CD4-positive, alpha-beta T cell treated with Interleukin-6 at 100 ng/mL for 8 hours (primary cell): ENCODE results near the gene PPP2R3B.
"Not testable (repeated sequence)": the region's sequence is repeated elsewhere in the genome, so short reads cannot be mapped to it uniquely, and the experiment has no call there.

Source experiments
- DNase-seq: peaks from one replicate; pipeline ENCODE4 v3.0.0-alpha.2; 2020; ENCODE audit warnings: mixed read lengths, low spot score

The PPP2R3B gene

DNA sequence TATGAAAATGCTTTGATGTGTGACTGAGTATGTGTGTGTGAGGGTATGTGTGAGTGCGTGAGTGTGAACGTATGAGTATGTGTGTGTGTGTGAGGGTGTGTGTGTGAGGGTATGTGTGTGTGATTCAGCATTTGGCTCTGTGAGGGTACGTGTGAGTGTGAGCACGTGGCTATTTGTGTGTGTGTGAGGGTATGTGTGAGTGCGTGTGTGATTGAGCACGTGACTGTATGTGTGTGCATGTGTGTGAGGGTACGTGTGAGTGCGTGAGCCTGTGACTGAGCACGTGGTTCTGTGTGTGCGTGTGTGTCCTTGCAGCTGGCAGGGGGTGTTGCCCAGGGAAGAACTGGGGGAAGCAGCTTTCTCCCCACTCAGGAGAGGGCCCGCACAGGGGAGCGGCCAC, 16.1 kb upstream of the PPP2R3B start:
- DNase-seq, result no peak

DNA sequence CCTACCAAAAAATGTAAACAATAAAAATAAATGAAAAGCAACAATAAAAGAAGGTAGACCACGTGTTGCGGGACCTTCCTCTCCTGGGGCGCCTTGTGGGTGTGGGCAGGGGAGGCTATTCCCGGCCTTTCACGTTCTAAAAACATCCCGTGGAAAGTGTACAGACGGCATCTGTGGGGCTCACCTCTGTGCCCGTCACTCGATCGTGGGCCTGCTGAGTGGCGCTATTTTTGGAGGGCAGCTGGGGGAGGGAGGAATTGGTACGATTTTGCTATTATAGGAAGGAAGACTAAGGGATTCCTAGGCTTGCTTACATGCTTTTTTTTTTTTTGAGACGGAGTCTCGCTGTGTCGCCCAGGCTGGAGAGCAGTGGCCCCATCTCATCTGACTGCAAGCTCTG, 13.6 kb upstream of the PPP2R3B start:
- DNase-seq, result no peak

DNA sequence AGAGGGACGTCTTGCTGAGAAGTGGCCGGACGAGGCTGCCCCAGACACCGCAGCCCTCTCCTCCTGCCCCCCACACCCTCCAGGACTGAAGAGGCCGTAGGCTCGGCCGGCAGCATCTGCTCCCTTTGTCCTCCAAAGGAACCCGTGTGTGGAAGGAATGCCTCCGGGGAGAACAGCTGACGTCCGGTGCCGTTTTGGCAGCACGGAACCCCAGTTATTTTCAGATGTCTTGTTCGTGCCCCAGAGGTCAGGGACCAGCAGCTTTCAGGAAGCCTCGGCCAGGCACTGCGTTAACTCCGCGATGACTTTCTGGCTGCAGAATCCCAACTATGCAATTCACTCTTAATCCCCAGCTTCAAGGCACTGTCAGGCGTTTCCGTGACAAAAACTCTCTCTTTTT, 10.9 kb upstream of the PPP2R3B start:
- no peak for DNase-seq

DNA sequence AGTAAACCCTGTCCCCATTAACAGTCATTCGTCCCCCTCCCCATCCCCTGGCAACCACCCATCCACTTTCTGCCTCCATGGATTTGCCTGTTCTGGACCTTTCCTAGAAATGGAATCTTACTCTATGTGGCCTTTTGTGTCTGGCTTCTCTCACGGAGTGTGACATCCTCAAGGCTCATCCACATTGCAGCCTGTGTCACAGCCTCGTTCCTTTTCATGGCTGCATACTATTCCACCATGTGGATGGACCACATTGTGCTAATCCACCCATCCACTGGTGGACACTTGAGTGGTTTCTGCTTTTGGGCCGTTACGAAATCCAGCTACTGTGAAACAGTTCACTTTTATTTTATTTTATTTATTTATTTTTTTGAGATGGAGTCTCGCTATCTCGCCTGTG, 8.1 kb upstream of the PPP2R3B start:
- no peak for DNase-seq

DNA sequence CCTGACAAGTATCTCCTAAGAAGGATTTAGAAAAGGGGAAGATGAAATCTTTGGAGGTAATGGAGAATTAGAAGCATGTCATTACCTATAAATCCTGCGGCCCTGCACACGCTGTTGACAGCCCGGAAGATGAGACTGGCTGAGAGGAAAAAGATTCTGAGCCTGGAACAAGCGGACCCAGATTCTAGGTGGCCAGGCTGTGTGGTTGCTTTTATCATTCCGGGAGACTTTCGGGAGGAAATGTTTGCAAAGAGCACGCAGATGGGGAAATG, 5.8 kb upstream of the PPP2R3B start:
- no peak for DNase-seq

DNA sequence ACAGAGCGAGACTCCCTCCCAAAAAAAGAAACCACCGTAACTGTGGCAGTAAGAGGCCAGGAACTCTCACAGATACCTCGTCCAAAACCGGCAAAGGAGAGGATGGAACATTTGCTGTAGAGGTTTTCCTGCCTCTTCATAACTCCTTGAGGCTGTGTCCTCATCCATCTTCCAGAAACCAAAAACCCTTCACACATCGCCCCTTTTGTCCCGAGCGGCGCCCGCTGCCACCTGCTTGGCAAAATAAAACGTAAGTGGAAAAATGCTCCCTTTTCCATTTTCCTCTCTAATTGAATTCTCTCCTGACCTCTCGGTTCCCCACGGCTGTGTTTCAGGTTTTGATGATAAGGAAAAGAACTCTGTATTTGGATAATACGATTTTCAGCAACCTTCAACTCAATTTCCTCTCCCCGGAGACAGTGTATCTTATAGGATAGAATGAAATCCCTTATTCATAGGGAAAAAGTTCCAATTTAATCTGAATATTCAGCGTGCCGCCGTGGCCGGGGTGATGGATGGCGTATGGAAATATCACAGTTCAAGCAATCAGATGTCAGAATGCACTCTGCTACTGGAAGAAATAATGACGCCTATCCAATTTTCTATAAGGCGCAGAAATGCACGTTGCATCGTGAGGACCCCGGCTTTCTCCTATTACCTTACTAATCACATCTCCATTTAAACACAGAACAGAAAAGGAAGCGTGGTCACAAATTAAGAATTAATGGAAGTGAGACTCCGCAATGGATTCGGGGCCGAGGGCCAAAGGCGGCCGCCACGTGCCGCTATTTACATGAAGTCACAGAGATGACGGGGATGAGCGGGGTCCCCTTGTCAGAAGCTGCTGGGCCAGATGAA, 5.2 kb upstream of the PPP2R3B start:
- DNase-seq, result no peak

DNA sequence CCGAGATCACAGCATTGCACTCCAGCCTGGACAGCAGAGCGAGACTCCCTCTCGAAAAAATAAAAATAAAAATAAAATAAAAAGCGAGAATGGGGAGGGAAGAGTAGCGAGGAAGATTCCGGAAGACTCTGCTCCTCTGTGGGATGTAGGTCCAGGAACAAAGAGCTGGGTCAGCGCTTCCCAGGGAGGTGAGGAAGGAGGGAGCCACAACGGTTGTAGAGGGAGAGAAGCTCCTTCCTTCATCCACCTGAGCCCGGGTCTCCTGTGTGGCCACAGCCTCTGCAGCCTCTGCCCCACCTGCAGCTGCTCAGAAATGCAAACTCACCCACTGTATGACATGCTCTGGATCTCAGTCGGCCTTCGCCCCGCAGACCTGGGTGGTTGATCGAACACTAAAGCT, 3.8 kb upstream of the PPP2R3B start:
- DNase-seq, result no peak

DNA sequence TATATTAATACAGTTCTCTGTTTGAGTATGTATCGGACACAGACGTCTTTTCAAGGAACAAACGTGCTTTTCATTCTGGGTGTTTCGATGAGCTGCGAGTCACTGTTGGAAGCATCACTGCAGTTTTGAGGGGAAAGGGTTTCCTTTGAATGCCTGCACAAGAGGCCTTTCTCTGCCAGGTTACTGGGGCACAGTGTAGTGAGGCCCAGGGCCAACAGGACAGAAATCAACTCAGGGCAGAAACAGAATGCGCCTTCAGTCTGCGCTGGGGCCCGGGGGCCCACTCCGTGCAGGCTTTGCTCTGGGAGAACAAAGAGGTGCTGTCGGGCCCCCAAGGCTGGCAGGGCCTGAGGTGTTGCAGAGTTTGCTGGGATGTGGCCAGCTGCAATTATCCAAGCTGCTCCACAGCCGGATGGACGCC, 2.3 kb upstream of the PPP2R3B start:
- no peak for DNase-seq

DNA sequence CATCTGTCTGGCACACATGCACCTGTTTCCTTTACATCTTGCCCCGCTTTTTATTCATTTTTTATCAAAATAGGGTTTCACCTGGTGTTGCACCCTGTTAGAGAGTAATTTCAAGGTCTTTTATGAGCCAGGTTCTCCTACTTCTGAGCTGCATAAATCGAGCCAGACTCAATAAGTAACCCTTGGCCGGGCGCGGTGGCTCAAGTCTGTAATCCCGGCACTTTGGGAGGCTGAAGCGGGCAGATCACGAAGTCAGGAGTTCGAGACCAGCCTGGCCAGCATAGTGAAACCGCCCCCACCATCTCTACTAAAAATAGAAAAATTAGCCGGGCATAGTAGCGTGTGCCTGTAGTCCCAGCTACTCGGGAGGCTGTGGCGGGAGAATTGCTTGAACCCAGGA, 1.0 kb upstream of the PPP2R3B start:
- no peak for DNase-seq

DNA sequence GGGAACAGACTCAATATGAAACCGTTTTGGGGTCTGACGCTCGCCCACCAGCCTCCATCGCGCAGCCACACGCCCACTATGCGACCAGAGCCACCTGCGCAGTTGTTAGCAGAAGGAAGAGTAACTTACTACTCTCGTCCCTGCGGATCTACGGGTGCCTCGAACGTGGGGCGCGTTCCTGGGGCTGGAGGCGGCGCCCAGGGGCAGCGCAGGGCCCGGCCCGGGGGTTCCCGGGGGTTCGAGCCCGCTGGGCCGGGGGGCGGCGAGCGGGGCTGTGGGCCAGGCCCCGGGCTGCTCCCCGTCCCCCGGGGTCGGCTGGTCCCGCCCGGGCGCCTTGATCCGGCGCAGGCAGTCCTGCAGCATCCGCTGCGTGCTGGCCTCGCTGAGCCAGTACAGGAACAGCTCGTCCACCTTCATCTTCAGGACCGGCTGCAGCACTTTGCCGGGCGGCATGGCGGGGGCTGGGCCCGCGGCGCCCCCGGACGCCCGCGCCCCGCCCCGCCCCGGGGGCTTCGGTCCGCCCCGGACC, 404 bp downstream of the PPP2R3B start:
- no peak for DNase-seq

DNA sequence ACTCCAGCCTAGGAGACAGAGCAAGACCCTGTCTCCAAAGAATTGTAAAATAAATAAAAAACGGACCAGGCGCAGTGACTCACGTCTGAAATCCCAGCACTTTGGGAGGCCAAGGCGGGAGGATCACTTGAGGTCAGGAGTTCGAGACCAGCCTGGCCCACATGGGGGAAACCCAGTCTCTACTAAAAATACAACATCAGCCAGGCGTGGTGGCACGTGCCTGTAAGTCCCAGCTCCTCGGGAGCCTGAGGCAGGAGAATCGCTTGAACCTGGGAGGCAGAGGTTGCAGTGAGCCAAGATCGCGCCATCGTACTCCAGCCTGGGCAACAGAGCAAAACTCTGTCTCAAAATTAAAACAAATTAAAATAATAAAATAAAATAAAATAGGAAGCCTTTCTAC, 971 bp downstream of the PPP2R3B start:
- DNase-seq, result not testable (repeated sequence)

DNA sequence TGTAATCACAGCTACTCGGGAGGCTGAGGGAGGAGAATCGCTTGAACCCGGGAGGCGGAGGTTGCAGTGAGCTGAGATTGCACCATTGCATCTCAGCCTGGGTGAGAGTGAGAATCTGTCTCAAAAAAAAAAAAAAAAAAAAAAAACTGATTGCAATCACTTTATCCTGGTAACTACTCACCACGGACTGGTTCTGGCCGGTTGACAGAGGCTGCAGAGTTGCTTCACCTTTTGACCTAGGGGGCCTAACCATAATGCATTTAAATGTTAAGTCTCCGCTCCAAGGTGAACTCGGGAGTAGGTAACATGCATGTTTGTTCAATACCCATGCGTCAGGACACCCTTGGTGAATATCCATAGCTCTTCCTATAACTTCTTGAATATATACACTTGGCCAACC, 1.8 kb downstream of the PPP2R3B start:
- DNase-seq, result no peak

DNA sequence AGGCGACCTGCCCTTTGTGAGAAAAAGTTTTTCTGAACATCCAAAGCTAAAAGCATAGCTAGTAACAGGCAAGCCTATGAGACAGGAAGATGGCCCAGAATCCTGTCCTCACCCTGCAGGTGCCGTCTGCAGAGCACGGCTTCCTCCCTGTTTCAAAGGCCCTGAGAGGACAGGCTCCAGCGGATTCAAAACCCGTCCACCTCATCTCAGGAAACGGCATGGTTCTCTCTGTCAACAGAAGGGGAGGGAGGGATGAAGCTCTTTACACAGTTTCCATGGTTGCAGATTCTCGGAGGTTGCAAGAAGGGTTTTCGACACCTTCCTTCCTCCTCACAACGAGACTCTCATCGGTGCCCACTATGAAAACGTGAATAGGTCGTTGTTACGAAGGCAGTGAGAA, 8.3 kb downstream of the PPP2R3B start:
- DNase-seq, result no peak

DNA sequence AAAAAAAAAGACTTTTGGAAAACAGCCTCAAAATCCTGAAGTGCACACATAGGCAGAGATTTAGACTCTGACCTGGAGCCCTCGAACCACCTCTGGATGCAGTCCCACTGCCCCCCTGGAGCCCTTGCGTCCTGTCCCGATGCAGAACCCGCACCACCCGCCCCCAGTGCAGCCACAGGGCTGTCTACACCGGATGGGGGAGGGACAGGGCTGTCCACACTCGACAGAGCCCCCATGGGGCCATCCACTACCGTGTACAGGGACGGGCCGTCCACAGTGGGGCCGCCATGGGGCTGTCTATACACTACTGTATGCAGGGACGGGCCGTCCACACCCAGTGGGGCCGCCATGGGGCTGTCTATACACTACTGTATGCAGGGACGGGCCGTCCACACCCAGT, 10.5 kb downstream of the PPP2R3B start:
- not testable (repeated sequence) for DNase-seq

DNA sequence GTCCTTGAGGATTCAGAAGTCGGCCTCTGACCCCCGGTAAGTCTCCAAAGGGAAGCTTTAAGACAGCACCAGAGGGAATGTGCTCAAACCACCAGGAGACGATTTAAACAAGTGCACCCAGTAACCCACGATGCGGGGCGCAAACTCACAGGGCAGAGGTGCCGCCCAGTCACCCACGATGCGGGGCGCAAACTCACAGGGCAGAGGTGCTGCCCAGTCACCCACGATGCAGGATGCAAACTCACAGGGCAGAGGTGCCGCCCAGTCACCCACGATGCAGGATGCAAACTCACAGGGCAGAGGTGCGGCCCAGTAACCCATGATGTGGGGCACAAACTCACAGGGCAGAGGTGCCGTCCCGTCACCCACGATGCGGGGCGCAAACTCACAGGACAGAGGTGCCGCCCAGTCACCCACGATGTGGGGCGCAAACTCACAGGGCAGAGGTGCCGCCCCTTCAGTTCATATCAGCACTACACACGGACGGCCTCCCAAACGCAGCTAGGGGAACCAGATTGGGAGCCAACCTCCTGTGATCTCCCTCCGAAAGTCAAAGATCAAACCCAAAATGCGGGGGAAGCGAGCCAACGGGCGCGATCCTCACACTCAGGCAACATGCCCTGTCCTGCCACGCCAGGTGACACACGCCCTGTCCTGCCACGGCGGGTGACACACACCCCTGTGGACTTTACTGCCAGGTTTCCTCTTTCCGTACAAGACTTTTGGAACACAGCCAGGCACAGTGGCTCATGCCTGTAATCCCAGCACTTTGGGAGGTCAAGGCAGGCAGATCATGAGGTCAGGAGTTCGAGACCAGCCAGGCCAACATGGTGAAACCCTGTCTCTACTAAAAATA, 11.3 kb downstream of the PPP2R3B start:
- no peak for DNase-seq

DNA sequence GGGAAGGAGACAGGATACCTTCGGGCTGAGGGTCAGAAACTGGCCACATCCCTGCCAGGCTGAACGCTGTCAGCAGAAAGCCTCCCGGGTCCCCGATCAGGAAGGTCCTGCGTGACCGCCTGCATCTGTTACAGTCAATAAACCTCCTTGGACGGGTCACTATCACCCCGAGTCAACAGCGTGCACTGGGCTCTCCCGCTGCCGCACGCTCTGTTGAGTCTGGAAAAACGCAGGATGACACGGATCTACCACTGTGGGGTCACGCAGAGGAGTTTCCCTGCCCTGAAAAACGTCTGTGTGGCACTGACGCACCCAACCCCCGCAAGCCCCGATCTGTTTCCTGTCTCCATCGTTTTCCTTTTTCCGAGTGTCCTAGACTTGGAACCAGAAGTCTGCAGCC, 12.1 kb downstream of the PPP2R3B start:
- DNase-seq, result no peak

DNA sequence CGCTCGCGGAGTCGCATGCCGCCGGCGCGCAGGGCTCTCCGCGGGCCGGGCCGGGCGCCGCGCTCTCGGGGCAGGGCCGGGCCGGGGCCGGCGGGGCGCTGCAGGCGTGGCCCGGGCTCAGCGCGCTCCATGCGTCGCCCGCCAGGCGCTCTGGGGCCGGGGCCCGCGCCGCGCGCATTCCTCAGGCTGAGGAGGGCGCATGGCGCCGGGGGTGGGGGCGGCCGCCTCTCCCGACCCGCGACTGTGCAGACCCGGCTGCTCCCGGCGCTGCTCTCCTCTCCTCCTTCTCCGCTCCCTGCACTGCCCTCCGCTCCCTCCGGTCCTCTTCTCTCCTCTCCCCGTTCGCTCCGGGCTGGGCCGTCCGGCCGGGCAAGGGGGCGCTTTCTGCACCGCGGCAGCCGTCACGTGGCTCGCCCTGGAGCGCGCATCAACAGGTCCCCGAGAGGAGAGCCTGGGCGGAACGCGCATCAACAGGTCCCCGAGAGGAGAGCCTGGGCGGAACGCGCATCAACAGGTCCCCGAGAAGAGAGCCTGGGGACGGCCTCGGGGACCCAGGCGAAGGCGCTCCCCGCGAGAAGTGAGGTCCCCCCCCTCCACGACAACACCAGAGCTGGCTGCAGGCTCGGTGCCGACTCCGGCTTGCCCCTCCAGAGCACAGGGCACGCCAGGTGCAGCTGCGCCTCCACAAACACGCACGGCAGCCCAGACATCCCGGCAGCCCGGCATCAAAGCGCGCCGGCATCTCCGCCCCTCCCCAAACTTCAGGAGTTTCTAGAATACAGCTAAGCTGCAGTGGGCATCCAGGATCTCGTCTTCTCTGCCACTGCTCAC, 12.9 kb downstream of the PPP2R3B start:
- no peak for DNase-seq

DNA sequence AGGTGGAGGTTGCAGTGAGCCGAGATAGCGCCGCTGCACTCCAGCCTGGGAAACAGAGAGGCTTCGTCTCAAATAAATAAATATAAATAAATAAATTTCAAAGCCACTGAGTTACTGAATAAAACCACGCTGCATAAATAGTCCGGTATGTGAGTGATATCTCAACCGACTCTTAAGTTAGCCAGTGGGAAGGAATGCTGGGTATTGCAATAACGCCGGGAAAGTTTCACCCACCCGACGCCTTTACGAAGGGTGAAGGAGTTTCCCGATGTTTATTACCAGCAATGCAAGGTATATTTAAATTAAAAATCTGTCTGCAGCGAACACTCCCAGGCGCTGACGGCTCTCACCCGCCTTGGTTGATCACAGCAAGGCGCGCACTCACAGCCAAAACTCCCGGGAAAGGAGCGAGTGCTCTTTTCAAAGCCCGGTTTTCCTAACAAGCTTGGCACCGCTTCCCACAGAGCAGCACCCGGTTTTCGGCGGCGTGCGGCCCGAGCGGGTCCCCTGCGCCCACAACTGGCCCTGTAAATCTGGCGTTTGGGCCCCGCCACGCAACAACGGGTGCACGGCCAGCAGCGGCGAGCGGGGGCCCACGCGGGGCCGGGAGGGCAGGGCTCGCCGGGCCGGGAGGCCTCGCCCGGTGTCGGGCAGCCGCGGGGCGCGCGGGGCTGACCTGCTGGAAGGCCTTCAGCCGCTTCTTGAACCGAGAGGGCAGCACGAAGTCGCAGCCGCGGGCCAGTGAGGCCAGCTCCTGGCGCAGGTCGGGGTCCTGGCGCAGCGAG, 13.7 kb downstream of the PPP2R3B start:
- DNase-seq, result no peak

DNA sequence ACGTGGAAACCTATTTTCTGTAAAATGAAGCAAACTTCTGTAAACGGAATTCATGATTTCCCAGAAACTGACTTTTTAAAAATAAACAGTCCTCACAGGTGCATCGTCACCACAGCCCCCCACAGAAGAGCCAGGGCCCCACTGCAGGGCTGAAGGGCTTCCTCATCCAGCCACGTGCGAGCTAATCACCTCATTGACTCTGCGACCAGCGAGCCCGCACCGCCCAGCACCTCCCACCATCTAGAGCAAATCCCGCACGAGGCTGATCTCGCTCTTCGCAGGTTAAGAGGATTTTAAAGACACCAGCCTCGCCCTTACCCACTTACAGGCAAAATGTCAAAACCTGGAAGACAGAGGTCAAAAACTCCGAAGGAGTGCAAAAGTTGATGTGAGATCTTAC, 14.8 kb downstream of the PPP2R3B start:
- DNase-seq, result no peak

DNA sequence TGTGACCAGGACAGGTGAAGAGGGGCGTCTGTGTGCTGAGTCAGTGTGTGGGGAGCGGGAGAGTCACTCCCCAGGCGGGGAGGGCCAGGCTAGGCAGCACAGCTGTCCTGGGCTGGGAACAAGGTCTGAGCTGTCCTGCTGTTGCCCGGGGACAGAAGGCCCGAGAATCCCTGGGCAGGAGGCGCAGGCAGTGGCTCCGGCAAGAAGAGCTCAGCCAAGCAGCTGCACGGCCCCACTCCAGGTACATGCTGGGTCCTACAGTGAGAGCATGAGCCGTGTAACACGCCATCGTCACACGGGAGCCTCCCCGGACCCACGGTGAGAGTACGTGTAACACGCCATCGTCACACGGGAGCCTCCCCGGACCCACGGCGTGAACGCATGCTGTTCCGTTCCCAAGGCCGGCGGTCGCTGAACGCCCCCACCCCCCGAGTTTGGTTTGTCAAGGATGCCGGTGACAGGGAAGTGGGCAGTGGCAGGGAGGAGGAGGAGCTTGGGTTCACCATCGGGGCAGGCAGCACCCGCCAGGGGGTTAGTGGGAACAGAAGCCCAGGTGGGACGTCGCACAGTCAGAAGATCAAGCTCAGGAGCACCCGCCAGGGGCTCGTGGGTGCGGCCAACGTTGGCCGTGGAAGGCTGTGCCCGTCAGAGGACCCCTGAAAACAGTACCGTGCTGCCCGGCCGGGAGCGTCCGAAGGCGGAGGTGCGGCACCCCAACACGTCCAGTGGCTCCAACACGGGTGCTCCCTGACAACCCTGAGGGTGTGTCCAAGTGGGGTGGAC, 15.6 kb downstream of the PPP2R3B start:
- DNase-seq, result no peak
